Dedifferentiated amniotic fluid mesenchymal stem cell (primary cell): ENCODE data around the gene PRKCE.
"Not testable (repeated sequence)": the region's sequence is repeated elsewhere in the genome, so short reads cannot be mapped to it uniquely, and the experiment has no call there.

Source experiments
- DNase-seq: peaks from one replicate; pipeline ENCODE4 v3.0.0-alpha.2; 2016; ENCODE audit errors: extremely low spot score

PRKCE gene

DNA sequence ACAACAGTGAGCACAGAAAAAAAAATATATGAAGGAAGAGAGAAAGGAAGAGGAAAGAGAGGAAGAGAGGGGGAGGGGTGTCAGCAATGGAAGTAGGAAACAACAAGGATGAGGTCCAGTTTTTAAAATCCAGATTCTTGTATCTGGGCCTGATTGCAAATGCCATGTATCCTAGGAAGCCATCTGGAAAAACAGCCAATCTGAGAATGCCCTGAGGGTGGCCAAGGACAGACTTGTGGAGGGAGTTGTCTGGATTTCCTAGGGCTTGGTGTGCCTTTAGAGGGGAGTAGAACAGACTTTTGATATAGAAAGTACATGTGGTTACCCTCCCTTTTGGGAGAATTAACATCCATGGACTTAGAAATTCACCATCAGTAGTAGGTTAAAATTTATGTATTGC, 47.1 kb downstream of the PRKCE start:
- DNase-seq: peak; percentile 41

DNA sequence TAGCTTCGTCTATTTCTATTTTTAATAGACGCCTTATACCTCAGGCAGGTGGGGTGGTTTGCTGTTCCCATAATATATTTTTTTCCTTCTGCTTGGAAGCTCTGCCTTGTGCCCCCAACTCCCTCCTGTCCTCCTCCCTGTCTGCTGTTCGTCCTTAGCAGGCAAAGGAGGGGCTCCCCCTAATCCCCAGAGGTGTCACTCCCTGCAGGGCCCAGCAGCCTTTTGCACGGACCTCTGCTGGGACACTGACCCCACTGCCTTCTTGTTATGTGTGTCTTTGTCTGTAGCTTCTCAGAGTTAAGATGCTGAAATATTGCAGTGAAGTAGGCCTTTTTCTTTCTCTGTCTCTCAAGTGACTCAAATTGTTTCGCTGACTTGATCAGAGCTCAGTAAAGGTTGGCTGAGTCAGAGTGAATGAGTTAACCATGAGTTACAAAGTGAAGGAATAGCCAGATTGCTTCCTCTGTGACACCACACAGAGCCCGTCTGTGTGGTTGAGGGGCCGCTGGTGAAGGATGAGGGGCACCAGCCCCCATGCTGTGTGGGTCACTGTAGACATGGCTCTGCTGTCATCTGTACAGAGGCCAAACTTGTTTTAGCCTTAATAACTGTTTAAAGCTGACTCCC, 47.7 kb downstream of the PRKCE start:
- DNase-seq: peak; percentile 59

DNA sequence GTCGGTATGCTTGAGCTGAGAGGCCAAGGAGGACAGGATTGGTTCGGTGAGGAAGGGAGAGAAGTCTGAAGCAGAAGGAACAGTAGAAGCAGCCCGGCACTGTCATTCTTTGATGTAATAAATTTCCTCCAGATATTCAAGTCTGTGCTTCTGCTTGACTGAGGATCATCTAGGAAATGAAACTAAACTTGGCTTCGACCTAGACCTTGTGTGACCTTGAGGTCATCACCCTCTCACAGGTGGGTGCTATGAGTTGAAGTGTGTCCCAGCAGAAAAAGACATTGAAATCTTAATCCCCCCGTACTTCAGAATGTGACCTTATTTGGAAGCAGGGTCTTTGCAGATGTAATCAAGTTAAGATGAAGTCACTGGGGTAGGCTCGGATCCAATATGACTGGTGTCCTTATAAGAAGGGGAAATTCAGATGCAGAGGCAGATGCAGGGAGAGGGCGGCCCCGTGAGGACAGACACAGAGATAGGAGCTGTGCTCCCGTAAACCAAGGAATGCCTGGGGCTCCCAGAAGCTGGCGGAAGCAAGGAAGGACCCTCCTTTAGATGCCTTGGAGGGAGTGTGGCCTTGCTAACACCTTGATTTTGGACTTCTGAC, 49.0 kb downstream of the PRKCE start:
- DNase-seq: no peak

DNA sequence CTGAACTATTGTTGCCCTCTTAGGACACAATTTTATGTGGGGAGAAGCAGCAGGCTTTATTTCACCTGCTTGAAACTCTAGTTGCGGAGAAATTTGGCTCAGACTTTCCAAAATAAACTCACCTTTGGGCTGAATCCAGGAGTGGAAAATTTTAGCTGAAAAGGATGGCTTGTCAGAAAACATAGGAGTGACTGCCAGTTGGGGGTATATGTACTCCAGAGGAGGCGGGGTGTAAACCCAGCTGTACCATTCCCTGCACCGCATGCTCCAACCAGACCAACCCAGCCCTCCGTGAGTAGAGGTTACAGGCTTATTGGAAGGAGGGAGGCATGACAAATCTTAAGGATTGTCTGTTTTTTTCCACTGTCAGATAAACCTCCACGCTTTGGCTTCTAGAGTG, 53.8 kb downstream of the PRKCE start:
- no peak for DNase-seq

DNA sequence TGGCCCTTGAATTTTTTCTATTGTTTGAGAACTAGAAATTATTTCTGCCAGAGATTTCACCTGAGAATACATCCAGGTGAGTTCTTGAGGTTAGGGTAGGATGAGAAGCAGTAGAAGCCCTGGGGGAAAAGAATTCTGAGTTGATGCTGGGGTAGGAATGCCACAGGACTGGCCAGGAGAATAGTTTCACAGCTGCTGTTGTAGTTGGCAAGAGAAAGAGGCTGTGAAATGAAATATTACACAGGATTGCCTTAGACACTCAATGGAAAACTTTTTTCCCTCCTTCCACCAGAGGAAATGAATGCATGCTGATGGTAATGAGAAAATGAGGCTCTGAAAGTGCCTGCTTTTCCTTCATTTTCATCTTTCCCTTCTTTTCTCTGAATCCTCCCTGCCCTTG, 54.6 kb downstream of the PRKCE start:
- peak; percentile 81 for DNase-seq

DNA sequence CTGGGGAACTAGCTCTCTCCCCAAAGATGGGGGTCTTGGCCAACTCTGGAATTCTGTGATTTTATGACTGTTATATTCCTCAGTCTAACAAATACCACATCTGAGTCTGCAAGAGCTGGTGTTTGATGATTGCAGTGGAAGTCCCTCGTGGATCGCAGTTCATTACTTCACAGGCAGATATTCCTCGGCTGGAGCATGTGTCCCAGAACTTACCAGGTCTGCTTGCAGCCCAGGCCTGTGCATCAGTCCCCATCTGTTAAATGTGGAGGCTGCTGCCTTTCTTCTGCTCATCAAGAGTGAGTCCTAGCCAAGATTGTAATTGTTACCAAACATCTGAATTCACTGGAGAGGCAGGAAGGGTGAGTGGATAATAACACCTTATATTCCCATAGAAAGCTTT, 55.5 kb downstream of the PRKCE start:
- no peak for DNase-seq

DNA sequence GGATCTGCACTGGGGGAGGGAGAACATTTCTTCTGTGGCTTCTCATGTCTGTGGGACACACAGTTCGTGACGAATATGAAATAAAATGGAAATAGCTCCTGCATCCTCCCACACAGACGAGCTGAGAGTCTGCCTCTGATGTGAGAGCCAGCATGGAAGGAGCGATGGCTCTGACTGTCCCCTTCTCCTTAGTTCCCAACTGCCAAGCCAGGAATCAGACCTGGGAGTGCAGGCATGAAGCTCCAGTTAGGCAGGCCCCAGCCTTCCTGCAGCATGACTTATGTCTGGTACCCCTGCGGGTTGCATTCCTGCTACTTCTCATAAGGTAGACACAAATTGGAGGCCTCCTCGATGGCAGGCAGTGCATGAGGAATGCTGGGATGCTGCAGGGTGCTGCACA, 56.2 kb downstream of the PRKCE start:
- DNase-seq: no peak

DNA sequence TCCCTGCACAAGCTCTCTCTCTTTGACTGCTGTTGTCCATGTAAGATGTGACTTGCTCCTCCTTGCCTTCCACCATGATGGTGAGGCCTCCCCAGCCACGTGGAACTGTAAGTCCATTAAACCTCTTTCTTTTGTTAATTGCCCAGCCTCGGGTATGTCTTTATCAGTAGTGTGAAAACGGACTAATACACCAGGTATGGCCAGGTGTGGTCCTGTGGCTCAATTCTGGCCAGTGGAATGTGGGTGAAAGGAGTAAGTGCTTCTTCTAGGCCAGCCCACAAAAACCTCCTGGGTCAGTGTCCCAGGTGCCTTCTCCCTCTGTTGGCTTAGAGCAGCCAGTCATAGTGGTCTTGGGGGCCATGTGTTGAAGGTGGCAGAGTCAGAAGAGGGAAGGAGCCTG, 57.0 kb downstream of the PRKCE start:
- DNase-seq: no peak

DNA sequence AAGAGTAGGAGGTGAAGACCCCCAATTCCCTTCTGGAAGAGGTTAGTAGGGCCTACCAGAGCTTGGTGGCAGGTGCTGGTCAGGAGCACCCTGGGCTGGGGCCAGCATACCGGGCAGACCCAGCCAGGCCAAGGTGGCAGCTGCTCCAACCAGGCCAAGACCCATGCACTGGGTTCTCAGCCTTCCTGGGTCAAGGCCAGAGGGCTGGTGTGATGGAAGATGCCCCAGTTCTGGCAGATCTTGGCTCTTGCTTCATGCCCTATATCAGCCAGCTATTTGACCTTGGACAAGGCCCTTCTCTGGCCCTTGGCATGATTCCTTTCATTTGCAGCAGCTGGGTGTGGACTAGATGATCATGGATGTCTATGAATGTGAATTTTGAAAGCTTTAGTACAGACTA, 57.7 kb downstream of the PRKCE start:
- DNase-seq: no peak

DNA sequence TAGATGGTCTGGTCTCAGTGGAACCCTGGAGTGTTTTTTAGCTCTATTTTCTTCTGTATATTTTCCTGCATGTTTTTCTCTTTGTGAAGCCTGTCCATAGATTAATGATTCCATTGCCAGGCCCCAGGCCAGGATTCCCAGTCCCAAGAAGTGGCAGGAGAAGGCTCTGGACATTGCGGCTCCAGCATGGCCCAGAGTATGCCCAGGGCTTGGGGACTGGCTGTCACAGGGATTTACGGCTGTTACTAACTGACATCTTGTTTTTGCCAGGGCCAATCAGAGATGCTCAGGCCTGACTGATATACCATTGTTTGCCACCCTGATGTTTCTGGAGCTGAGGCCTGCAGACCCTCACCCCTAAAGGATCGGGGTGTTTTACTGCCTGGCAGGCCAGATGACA, 59.0 kb downstream of the PRKCE start:
- DNase-seq: no peak

DNA sequence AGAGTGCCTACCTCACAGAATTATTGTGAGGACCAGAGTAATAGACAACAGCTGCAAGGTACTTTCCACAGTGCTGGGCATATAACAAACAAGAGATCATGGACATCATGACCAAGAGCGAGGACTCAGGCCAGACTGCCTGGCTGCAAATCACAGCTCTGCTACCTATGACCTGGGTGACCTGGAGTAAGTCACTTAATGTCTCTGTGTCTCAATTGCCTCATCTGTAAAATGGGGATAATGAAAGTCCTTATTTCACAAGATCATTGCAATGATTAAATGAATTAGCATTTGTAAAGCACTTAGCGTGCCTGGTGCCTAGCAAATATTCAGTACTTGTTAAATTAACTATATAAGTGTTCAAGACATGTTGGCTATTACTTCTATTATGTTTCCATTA, 59.7 kb downstream of the PRKCE start:
- no peak for DNase-seq

DNA sequence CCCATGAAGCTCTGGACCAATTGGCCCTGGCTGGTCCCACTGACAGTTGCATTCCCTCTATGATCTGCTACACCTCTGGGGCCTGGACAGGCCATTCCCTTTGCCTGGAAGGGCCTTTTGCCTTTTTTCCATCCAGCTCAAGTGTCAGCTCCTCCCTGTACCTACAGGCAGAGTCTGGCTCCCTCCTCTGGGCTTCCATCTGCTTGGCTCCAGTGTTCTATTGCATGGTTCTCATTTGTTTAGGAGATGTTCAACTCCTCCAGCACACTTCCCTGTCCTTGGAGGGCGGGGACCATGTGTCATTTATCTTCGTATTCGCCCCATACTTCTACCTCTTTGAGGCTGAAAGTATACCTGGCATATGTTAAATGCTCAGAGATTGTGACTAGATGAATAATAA, 61.1 kb downstream of the PRKCE start:
- no peak for DNase-seq

DNA sequence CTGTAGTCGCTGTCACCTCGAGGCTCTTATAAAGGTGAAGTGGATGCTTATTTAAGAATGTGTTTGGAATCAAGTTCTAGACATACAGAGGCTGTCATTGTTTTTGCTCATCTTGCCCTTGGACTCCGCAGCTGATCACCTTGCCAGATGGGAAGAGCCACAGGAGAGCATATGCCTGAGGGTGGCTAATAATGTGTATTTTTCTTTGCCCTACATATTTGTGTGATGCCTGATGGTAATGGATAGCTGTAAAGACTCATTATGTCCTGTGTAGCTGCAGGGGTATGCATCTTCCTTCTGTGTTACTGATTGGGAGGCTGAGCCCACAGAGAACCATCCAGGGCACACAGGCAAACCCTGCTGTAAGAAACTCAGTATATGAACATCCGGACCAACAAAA, 61.7 kb downstream of the PRKCE start:
- DNase-seq: no peak

DNA sequence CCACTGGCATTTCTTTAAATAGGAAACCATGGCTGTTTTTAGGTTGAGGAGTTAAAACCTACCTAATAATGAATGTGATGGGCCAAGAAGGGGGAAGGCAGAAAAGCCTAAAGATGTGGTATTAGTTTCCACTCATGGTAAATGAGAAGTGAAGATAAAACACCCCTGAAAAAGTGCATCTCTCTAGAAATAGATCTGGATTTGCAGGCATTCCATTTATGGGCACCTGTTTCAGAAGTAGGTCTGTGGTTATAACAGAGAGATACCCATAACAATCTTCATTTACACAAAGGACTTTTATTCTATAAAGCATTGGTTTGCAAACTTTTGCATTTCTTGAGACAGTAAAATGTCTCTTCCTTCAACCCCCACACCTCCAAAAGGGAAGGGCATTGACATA, 62.1 kb downstream of the PRKCE start:
- no peak for DNase-seq

DNA sequence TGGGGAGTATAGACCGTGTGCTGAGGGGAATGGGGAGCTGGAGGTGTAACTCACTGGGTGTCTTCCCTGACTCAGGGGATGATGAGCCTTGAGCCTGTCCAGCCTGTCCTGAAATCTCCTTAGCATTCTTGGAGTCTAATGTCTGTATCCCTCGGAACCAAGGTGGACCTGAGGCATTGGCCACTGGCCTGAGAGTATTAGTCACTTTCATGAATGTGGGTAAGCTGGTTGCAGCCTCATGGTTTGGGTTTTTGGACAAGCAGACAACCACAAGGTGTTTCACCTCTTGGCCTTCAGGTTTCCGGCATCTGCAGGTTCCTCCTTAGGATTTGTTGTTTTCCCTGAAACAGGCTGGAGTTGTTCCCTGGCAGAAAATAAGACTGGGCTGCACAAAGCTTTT, 63.2 kb downstream of the PRKCE start:
- DNase-seq: no peak

DNA sequence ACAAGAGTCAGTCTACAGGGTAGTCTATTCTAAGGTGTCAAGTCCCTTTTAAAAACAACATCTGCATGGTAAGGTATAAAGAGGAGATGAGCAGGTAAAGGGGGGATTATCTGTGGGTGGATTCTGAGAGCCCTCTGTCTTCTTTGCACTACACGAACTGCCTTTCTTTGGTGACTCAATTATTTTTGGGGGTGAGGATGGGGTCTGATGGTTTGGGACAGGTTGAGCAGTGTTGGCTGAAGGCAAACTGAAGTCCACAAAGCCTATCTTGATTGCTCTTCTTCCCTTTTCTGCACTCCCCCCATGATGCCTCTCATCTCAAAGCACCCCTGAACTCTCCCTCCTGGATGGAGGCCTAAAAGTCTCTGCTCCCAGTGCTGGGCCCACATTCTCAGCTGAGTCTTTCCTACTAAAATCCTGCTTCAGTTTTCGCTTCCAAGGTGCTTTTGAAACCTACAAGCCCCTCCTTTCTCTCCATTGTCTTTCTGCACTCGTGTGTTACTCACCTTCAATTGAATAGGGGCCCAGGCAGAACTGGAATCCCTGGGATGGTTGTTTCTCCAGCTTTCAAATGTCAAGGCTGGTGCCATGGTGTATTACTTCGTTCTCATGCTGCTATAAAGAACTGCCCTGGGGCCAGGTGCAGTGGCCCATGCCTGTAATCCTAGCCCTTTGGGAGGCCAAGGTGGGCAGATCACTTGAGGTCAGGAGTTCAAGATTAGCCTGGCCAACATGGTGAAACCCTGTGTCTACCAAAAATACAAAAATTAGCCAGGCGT, 64.3 kb downstream of the PRKCE start:
- no peak for DNase-seq

DNA sequence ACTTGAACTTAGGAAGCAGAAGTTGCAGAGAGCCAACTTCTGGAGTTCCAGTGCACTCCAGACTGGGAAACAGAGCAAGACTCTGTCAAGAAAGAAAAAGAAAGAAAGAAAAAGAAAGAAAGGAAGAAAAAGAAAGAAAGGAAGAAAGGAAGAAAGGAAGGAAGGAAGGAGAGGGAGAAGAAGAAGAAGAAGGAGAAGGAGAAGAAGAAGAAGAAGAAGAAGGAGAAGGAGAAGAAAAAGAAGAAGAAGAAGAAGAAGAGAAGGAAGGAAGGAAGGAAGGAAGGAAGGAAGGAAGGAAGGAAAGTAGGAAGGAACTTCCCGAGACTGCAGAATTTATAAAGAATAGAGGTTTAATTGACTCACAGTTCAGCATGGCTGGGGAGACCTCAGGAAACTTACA, 65.0 kb downstream of the PRKCE start:
- DNase-seq: not testable (repeated sequence)

DNA sequence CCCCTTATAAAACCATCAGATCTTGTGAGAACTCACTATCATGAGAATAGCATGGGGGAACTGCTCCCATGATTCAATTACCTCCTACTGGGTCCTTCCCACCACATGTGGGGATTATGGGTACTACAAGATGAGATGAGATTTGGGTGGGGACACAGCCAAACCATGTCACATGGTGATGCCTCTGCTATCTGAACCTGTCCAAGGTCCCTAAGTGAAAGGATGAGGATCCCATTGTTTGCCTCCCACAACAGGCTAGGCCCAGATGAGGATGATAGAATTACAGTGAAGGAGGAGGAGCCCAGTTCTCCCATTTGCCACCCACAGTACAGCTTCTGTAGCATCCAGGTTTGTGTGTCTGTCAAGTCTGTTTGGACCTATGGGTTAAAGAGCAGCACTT, 65.4 kb downstream of the PRKCE start:
- DNase-seq: no peak

DNA sequence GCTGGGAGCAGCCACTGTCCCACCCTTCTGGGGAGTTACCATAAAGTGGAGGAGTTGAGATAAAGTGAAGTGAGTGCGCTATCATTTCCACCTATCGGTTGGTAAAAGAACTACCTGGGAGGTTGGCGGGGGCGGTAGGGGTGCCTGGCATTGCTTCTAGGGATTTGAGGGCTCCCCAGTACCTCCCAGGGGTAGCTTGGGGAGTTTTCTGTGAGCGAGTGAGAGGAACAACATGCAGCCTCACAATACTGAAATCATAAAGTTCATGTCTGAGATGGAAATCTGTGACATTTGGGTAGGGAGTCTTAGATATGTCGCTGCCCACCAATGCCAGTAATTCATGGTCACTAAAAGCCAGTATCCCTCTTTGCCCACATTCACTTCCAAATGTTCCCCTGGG, 68.7 kb downstream of the PRKCE start:
- no peak for DNase-seq

DNA sequence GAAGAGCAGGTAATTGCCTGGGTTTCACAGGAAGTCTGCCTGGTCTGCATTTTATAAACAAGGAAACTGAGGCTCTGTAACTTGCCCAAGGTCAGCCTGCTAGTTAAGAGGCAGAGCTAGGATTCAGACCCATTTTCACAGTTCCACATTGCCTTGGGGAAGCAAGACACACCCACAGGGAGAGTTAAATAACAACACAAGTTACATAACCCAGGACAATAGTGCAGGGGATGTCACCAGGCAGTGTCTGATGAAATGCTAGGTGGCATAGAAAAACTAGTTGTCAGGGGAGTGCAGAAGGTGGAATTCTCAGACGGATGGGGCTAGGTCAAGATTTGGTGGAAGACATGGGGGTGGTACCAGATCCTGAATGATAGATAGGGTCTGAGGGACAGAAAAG, 69.7 kb downstream of the PRKCE start:
- DNase-seq: no peak

DNA sequence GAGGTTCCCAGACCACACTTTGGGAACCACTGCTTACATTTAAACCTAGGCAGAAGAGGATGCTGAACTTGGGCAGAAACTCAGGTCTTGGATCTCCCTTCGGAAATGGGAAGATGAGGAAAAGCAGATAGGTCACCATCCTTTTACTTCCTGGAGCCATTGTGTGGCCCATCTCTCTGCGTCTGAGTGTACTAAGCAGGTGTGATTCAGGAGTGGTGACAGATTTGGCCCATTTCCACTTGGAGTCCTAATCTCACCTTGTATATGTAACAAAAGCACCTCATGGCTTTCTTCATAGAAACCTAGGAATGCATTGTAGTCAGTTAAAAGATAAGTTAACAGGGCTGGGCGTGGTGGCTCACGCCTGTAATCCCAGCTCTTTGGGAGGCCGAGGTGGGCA, 71.0 kb downstream of the PRKCE start:
- DNase-seq: no peak

DNA sequence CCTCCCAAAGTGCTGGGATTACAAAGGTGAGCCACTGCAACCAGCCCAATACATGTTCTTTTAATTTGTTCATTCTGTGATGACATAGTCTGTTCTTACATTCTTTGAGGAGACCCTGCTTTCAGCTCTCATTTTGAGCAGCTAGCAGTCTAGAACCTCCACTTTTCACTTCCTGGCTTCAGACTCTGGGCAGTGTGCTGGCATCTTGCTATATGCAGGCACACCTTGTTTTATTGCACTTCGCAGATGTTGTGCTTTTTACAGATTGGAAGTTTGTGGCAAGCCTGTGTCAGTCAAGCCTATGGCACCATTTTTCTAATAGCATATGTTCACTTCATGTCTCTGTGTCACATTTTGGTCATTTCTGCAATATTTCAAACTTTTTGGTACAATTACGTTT, 72.4 kb downstream of the PRKCE start:
- DNase-seq: no peak

DNA sequence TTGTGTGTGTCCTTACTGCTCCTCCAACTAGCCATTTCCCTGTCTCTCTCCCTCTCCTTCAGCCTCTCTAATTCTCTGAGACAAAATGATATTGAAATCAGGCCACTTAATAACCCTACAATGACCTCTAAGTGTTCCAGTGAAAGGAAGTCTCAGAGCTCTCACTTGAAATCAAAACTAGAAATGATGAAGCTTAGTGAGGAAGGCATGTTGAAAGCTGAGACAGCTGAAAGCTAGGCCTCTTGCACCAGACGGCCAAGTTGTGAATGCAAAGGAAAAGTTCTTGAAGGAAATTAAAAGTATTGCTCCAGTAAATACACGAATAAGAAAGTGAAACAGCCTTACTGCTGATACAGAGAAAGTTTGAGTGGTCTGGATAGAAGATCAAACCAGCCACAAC, 72.9 kb downstream of the PRKCE start:
- no peak for DNase-seq
